ENCODE data around the gene OR13F1.

The OR13F1 gene, protein sequence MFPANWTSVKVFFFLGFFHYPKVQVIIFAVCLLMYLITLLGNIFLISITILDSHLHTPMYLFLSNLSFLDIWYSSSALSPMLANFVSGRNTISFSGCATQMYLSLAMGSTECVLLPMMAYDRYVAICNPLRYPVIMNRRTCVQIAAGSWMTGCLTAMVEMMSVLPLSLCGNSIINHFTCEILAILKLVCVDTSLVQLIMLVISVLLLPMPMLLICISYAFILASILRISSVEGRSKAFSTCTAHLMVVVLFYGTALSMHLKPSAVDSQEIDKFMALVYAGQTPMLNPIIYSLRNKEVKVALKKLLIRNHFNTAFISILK

DNA sequence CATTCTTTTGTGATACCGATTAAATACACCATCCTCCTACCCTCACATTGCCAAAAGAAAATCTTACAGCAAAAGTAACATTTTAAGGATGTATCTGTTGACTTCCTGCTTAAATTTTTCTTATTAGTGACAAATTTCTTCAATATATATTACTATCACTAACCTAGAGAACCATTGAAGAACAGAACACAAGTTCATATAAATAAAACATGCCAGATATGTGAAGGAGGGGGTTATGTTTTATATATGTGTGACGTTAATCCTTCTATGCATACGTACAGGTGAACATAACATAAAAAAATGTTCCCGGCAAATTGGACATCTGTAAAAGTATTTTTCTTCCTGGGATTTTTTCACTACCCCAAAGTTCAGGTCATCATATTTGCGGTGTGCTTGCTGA, at the start of gene OR13F1:
TSS of gene OR13F1 (plus strand) at position 301 of the 400 bp plus-strand sequence. CDS start at position 301, 0 bp downstream.
- H3K27ac ChIP-seq, result no peak within 1 kb of the TSS
- TF ChIP-seq, protein P1, sequence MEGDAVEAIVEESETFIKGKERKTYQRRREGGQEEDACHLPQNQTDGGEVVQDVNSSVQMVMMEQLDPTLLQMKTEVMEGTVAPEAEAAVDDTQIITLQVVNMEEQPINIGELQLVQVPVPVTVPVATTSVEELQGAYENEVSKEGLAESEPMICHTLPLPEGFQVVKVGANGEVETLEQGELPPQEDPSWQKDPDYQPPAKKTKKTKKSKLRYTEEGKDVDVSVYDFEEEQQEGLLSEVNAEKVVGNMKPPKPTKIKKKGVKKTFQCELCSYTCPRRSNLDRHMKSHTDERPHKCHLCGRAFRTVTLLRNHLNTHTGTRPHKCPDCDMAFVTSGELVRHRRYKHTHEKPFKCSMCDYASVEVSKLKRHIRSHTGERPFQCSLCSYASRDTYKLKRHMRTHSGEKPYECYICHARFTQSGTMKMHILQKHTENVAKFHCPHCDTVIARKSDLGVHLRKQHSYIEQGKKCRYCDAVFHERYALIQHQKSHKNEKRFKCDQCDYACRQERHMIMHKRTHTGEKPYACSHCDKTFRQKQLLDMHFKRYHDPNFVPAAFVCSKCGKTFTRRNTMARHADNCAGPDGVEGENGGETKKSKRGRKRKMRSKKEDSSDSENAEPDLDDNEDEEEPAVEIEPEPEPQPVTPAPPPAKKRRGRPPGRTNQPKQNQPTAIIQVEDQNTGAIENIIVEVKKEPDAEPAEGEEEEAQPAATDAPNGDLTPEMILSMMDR (conservative IDR thresholded peaks at IDR 0.05), result no peak
- no peak for TF ChIP-seq ZFX (IDR thresholded peaks at IDR 0.05)

GRCh38 chr9:104456831-104457230, 47.2 kb upstream of the OR13F1 start:
- no peak overlapping the region for H3K27ac ChIP-seq
- TF ChIP-seq, protein P1 (conservative IDR thresholded peaks at IDR 0.05), result no peak

GRCh38 chr9:104463864-104464263, 40.2 kb upstream of the OR13F1 start:
- no peak for TF ChIP-seq ZFX (IDR thresholded peaks at IDR 0.05)
- TF ChIP-seq, protein P1 (conservative IDR thresholded peaks at IDR 0.05), result no peak
- H3K27ac ChIP-seq, result no peak overlapping the region

GRCh38 chr9:104468261-104468660, 35.8 kb upstream of the OR13F1 start:
- TF ChIP-seq, protein P1 (conservative IDR thresholded peaks at IDR 0.05), result no peak
- TF ChIP-seq ZFX (IDR thresholded peaks at IDR 0.05), result no peak
- H3K27ac ChIP-seq, result no peak overlapping the region

- TF ChIP-seq, protein P1 (conservative IDR thresholded peaks at IDR 0.05), result no peak
- TF ChIP-seq ZFX (IDR thresholded peaks at IDR 0.05), result no peak
- no peak overlapping the region for H3K27ac ChIP-seq
Measured at GRCh38 chr9:104482921-104483570, 21.0 kb upstream of the OR13F1 start.

- H3K27ac ChIP-seq, result no peak overlapping the region
- TF ChIP-seq ZFX (IDR thresholded peaks at IDR 0.05), result no peak
- TF ChIP-seq, protein P1 (conservative IDR thresholded peaks at IDR 0.05), result no peak
Measured at GRCh38 chr9:104485014-104485413, 19.0 kb upstream of the OR13F1 start.

- no peak overlapping the region for H3K27ac ChIP-seq
- TF ChIP-seq, protein P1 (conservative IDR thresholded peaks at IDR 0.05), result peak; percentile 48
- no peak for TF ChIP-seq ZFX (IDR thresholded peaks at IDR 0.05)
Measured at GRCh38 chr9:104494808-104495207, 9.3 kb upstream of the OR13F1 start.
